ENCODE data around the gene STAMBPL1.

STAMBPL1 gene

DNA sequence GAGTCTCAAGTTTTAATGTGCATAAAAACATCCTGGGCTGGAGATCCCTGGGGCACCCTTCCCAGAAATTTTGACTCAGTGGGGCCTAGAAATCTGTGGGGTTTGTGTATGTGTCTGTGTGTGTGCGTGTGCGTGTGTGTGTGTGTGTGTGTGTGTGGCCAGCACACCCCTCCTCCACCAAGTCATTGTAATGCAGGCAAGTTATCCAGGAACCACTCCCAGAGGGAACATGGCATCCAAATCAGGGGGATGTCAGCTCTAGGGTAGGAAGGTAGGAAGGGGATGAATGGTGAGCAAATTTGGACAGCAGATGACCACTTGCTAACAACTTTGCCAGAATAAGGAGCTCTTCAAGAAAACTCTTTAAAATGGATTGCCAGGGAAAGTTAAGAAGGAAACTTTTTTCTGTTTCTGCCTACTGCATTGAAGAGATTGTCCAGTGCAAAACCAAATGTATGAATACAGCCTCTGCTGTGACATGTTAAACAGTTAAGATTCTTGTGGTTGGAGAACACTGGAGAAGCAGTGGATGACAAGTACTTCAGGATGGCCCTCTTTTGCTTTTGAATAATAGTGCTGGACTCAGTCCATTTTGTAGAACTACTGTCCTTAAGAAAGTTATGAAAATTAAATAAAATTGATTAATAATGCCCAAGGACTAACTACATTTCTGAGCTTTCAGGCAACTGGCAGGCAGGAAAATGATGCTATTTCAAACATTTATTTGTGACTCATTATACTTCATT lies 12.3 kb downstream of the STAMBPL1 start:
- DNase-seq (ENCODE audit: low spot score in 2 of 2), result no peak
- peaks cover 11% of the 10 kb centered on the region for H3K36me3 Mint-ChIP-seq
- H3K27me3 Mint-ChIP-seq, result no peaks in the 10 kb centered on the region
- no peak for ATAC-seq (ENCODE audit: low read depth)
- no peak overlapping the region for H3K4me3 Mint-ChIP-seq
- H3K9me3 Mint-ChIP-seq, result no peaks in the 10 kb centered on the region
- H3K27ac Mint-ChIP-seq, result peak overlapping the region; percentile 58
- peaks cover 43% of the 10 kb centered on the region for H3K4me1 Mint-ChIP-seq

DNA sequence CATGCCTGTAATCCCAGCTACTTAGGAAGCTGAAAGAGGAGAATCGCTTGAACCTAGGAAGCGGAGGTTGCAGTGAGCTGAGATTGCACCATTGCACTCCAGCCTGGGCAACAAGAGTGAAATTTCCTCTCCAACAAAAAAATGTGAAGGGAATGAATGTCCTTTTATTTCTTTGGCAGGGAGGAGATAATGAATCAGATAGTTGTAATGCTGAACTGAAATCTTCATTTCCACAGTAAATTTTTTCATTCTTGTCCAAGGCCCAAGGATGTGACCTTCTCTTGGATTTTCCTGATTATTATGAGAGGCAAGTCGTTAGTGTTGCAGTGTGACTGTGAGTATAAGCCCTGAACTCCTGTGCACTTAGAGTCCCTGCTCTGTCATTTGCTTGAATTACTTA lies 13.6 kb downstream of the STAMBPL1 start:
- Mint-ChIP-seq H3K9me3 (no peaks in the 10 kb centered on the region), H3K4me1 (peaks cover 42% of the 10 kb centered on the region), H3K36me3 (peaks cover 11% of the 10 kb centered on the region), H3K27me3 (no peaks in the 10 kb centered on the region), H3K4me3 (no peak overlapping the region), H3K27ac (no peak overlapping the region)
- ATAC-seq (ENCODE audit: low read depth), result no peak
- DNase-seq (ENCODE audit: low spot score in 2 of 2), result no peak

DNA sequence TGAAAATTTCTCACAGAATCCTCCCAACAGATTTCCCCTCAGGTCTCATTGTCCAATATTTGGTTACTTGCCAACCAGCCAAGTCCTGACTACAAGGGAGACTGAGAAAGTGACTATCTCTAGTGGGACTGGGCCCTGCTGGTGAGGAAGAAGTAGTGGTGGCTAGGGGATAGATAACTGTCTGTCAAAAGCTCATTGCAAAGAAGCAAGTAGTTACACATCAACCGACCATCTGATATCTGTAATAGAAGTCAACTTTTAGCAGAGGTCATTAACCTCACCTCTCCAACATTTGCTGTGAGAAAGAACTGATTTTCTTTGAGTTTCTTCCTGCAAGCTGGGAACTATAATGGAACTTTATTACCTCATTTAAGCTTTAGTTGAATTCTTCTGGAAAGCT lies 15.2 kb downstream of the STAMBPL1 start:
- Mint-ChIP-seq H3K4me3 (no peak overlapping the region), H3K27me3 (no peaks in the 10 kb centered on the region), H3K27ac (no peak overlapping the region), H3K36me3 (peaks cover 13% of the 10 kb centered on the region), H3K9me3 (no peaks in the 10 kb centered on the region), H3K4me1 (peaks cover 42% of the 10 kb centered on the region)
- DNase-seq (ENCODE audit: low spot score in 2 of 2) (no peak), ATAC-seq (ENCODE audit: low read depth) (no peak)

DNA sequence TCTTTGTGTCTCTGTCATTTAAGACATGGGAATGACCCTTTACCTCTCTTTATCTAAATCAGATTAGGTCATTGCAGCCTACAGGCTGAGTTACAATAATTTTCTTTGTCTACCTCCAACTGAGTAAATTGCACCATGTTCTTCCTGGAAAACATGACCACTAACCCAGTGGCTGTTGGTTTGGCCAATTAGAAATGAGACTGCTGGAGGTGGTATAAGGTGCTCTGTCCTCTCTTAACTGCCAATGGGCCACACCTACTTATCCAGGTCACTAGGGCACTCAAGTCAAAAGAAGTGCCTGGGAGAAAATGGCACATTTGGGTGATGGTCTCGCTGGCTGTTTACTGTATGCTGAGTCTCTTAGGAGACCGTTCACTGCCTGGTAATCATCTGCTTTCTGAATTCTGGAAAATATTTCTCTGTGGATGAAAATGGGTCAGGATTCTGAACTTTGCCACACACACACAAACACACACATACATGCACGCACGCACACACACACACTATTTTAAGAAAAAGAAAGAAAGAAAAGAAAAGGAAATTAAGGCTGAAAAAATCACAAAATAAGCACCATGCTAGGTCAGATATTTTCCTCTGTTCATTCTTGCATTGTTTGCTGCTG lies 16.4 kb downstream of the STAMBPL1 start:
- DNase-seq (ENCODE audit: low spot score in 2 of 2) (no peak), ATAC-seq (ENCODE audit: low read depth) (no peak)
- peak overlapping the region; percentile 68 for H3K27ac Mint-ChIP-seq
- peaks cover 41% of the 10 kb centered on the region for H3K4me1 Mint-ChIP-seq
- H3K4me3 Mint-ChIP-seq, result peak overlapping the region; percentile 42
- H3K9me3 Mint-ChIP-seq, result no peaks in the 10 kb centered on the region
- no peaks in the 10 kb centered on the region for H3K27me3 Mint-ChIP-seq
- peaks cover 13% of the 10 kb centered on the region for H3K36me3 Mint-ChIP-seq

DNA sequence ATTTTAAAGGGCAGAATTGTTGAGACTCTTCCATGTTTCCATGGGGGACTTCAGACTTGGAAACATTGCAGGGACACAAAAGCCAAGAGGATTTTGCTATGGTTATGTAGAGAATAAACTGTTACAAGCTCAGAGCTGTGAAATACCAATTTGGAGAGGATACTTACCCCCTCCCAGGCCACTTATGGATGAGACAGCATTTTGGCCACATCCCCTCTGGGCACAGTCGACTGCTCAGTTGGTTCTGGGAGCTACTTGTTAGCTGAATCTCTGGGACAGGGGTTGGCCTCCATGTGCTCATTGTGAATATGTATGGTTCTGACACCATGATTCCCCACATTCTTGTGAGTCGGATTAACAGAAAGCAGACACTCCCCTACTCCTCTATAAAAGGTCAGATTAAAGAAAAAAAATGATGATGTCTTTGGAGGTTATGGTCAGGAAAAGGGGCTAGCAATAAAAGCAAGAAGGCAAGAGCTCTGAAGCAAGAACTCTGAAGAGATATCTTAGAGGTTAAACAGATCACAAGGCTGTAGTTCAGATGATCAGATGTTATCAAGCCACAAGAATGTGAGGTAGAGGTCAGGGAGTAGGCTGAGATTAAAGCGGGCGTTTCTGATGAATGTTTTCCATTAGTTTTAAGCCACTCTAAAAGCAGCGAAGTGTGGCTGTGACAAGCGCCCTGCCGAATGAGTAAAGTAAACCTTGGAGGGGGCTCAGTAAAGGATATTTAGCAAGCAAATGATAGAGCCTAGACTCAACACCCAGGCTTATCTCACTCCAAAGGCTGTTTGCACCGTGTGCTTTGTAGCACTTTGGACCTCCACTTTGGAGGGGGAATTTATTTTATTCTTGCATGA lies 17.2 kb downstream of the STAMBPL1 start:
- Mint-ChIP-seq H3K36me3 (peaks cover 12% of the 10 kb centered on the region), H3K9me3 (no peaks in the 10 kb centered on the region), H3K27me3 (no peaks in the 10 kb centered on the region), H3K4me3 (peak overlapping the region; percentile 42), H3K27ac (peak overlapping the region; percentile 68), H3K4me1 (peaks cover 41% of the 10 kb centered on the region)
- ATAC-seq (ENCODE audit: low read depth) (no peak), DNase-seq (ENCODE audit: low spot score in 2 of 2) (no peak)

DNA sequence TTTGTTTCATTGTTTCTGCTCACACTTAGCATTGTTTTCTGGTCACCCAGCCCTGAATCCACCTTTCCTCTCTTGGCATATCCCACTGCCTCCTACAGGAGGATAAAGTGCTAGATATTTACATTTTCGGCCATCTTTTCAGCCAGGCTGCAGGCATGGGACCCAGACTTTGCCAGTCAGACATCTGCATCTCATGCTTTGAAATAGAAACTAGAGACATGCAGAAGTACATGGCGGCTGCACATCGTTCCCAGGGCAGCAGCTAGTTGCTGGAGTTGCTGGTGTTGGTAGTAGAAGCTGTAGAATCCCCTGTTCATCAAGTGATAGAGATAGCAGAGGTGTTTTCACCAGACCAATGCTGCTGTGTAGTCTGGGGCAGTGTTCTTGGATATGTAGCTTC lies 18.7 kb downstream of the STAMBPL1 start:
- ATAC-seq (ENCODE audit: low read depth) (peak; percentile 45), DNase-seq (ENCODE audit: low spot score in 2 of 2) (no peak)
- H3K27me3 Mint-ChIP-seq, result no peaks in the 10 kb centered on the region
- H3K27ac Mint-ChIP-seq, result peak overlapping the region; percentile 68
- peaks cover 14% of the 10 kb centered on the region for H3K36me3 Mint-ChIP-seq
- no peaks in the 10 kb centered on the region for H3K9me3 Mint-ChIP-seq
- peaks cover 40% of the 10 kb centered on the region for H3K4me1 Mint-ChIP-seq
- peak overlapping the region; percentile 80 for H3K4me3 Mint-ChIP-seq

DNA sequence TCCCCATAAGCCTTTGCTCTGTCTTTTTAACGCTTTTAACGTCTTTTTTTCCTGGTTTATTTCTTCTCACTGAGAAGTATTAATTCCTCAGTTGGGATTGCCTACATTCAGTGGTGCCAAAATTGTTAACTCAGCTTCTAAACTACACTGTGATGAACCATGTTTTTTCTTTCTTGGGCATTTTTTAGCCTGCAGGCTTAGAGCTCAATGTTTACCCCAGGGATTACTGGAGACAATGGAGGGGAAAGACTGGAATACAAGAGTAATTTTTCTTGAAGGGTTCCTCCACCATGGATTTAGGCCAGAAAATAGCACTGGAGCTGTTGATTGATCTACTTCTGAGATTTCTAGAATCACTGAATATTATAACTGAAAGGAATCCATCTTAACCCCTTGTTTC lies 19.8 kb downstream of the STAMBPL1 start:
- Mint-ChIP-seq H3K9me3 (no peaks in the 10 kb centered on the region), H3K4me3 (no peak overlapping the region), H3K27me3 (no peaks in the 10 kb centered on the region), H3K27ac (peak overlapping the region; percentile 70), H3K36me3 (peaks cover 10% of the 10 kb centered on the region), H3K4me1 (peaks cover 36% of the 10 kb centered on the region)
- ATAC-seq (ENCODE audit: low read depth) (no peak), DNase-seq (ENCODE audit: low spot score in 2 of 2) (no peak)

DNA sequence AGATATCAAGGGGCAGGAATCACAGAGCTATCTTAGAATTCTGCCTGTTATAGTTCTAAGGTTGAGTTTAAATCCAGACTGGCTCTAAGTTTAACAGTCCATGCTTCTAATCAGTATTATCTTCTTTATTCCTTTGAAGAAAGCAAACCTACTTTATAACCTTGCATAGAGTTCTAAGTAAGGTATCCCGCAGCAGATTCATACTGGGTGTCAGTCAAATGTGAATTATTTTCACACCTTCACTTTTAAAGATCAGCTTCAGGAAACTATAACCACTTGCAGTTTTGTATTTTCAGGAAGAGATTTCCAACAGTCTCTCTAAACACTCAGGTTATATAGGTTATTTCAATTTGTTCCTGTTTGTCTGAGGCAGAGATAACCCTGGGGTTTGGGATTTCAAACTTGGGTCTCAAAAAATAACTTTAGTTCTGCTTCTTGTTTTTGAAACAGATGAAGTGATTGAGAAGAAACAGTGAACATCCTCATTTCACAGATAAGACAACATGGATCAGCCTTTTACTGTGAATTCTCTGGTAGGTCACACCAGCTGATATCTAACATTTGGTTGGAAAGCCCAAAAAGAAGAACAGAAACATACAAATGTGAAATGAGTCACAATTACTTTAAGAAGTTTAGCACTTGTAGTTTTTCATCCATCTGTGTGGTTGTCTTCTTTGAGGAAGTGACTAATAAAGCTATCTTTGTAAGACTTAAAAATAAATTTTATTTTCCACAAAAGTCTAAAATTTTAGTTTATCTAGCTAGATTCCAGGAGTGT lies 21.4 kb downstream of the STAMBPL1 start:
- peaks cover 36% of the 10 kb centered on the region for H3K4me1 Mint-ChIP-seq
- H3K27ac Mint-ChIP-seq, result peak overlapping the region; percentile 92
- peak; percentile 89 for ATAC-seq (ENCODE audit: low read depth)
- H3K36me3 Mint-ChIP-seq, result peaks cover 13% of the 10 kb centered on the region
- peak in 1 of 2 donors; percentile 52 for DNase-seq (ENCODE audit: low spot score in 2 of 2)
- H3K27me3 Mint-ChIP-seq, result no peaks in the 10 kb centered on the region
- no peaks in the 10 kb centered on the region for H3K9me3 Mint-ChIP-seq
- peak overlapping the region; percentile 21 for H3K4me3 Mint-ChIP-seq

DNA sequence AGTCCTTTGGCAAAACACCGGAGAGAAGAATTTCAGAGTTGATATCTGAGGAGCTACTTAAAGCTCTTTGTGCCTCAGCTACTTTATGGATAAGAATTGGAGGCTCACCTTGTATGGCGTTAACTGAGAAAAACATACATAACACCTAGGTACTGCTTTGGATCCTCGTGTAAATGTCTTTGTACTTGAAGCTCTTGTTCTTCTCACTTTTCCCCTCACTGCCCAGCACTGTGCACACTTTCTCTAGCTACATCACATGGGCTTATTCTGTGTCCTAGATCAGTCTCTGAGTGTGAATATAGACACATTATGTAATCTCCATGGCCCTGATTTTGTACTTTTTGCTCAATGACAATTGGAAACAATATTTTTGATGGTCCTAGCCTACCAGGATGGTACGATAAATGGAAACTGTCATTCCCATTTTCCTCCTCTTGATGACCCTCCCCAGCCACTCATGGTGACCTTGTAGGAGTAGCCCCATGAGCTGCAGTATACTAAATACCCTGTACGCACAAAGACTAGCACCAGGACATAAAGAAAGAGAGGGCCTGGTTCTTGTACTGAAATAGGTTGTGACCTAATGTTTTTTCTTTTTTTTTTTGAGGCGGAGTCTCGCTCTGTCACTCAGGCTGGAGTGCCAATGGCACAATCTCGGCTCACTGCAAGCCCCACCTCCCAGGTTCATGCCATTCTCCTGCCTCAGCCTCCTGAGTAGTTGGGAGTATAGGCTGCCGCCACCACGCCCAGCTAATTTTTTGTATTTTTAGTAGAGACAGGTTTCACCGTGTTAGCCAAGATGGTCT lies 22.1 kb downstream of the STAMBPL1 start:
- no peak for DNase-seq (ENCODE audit: low spot score in 2 of 2)
- Mint-ChIP-seq H3K27me3 (no peaks in the 10 kb centered on the region), H3K9me3 (no peaks in the 10 kb centered on the region), H3K27ac (peak overlapping the region; percentile 92), H3K4me3 (no peak overlapping the region), H3K36me3 (peaks cover 16% of the 10 kb centered on the region), H3K4me1 (peaks cover 33% of the 10 kb centered on the region)
- peak; percentile 33 for ATAC-seq (ENCODE audit: low read depth)

DNA sequence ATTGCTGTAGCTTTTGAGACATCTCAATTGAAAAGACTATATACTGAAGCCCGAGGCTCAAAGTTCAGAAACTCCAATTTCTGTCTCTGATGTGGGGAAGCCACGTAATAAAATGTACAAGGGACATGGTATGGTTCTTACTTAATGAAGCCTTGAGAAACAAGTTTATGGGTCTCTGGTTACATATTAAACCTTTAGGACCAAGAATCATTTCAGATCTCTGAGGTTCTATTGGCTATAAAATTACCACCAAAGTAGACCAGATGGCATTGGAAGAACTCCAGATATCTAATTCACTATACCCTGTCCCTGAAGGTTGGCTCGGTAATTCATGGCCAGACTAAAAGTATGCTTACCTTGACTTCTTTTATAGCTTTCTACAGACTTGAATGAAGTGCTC lies 23.7 kb downstream of the STAMBPL1 start:
- Mint-ChIP-seq H3K36me3 (peaks cover 19% of the 10 kb centered on the region), H3K27me3 (no peaks in the 10 kb centered on the region), H3K9me3 (no peaks in the 10 kb centered on the region), H3K4me3 (no peak overlapping the region), H3K4me1 (peaks cover 23% of the 10 kb centered on the region), H3K27ac (no peak overlapping the region)
- DNase-seq (ENCODE audit: low spot score in 2 of 2), result no peak
- ATAC-seq (ENCODE audit: low read depth), result no peak

DNA sequence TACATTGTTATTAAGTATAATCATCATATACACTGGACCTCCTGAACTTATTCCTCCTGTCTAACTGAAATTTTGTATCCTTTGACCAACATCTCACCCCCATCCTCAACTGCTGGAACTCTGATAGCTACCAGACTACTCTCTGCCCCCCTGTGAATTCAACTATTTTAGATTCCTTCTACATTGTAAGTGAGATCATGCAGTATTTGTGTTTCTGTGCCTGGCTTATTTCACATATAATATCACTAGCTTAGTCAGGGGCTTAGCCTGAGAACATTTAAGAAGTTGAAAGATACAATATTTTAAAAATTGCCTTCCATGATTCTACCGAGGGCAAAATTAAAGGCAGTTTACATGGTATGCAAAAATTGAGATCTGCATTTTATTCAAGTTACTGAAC lies 26.9 kb downstream of the STAMBPL1 start:
- Mint-ChIP-seq H3K4me3 (no peak overlapping the region), H3K27ac (no peak overlapping the region), H3K4me1 (peaks cover 6% of the 10 kb centered on the region), H3K27me3 (no peaks in the 10 kb centered on the region), H3K36me3 (peaks cover 29% of the 10 kb centered on the region), H3K9me3 (no peaks in the 10 kb centered on the region)
- ATAC-seq (ENCODE audit: low read depth) (no peak), DNase-seq (ENCODE audit: low spot score in 2 of 2) (no peak)

DNA sequence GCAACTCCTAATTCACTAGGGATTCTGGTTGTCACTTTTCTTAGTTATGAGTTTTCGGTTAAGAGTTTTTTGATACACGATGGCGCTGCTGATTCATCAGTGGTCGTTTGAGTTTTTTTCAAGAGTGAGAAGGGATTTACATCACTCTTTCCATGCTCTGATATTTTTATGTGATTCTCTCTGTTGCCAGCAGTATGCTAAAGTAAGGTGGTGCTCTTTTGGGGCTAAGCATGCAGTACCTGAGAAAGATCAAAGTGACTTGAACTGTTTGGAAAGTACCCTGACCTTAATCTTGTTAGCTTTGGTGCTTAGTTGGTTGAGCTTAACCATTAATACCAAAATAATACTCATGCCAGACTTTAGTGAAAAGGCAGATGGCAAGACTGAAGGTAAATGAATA lies 28.1 kb downstream of the STAMBPL1 start:
- H3K9me3 Mint-ChIP-seq, result no peaks in the 10 kb centered on the region
- no peak for DNase-seq (ENCODE audit: low spot score in 2 of 2)
- H3K27ac Mint-ChIP-seq, result no peak overlapping the region
- no peak for ATAC-seq (ENCODE audit: low read depth)
- H3K4me1 Mint-ChIP-seq, result peaks cover 2% of the 10 kb centered on the region
- peaks cover 29% of the 10 kb centered on the region for H3K36me3 Mint-ChIP-seq
- H3K4me3 Mint-ChIP-seq, result no peak overlapping the region
- H3K27me3 Mint-ChIP-seq, result no peaks in the 10 kb centered on the region

DNA sequence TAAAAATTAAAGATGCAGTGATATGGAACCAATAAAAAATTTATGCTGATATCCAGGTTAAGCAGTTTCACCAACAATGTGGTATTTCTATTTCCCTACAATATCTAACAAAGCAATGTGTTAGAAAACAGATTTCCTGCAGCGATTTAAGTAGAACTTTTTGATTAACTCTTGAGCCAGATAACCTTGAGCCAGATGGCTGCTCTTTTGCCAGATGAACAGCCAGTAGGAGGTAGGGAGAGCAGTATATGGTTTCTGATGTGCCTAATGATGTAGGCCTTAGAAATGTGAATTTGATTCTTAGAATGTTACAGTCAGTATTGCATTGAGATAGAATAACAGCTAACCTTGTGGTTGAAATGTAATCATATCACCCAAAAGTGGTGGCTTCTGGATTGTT lies 31.1 kb downstream of the STAMBPL1 start:
- DNase-seq (ENCODE audit: low spot score in 2 of 2), result no peak
- Mint-ChIP-seq H3K4me1 (peaks cover 2% of the 10 kb centered on the region), H3K9me3 (no peaks in the 10 kb centered on the region), H3K36me3 (peaks cover 31% of the 10 kb centered on the region), H3K4me3 (no peak overlapping the region), H3K27ac (no peak overlapping the region), H3K27me3 (no peaks in the 10 kb centered on the region)
- ATAC-seq (ENCODE audit: low read depth), result no peak
